Fibroblast of villous mesenchyme (primary cell): ENCODE measurements around the gene COG7. TPM values are rescaled to one million over a fixed set of nuclear protein-coding genes. Genes with fewer than 3 reads are reported as not detected.

ENCODE experiments used
- DNase-seq: peaks from one replicate; pipeline ENCODE4 v3.0.0-alpha.2; 2010; ENCODE audit warnings: low read depth
- H3K4me3 ChIP-seq: 2 replicates; pipeline ENCODE4 v1.5.1; 2011; ENCODE audit warnings: low read depth, mild to moderate bottlenecking, low read length
- total RNA-seq: library from RNA; depleted of rRNA; stranded (reverse); fragments of >200 nt; gene quantifications from 2 replicates; pipeline ENCODE4 v1.2.3, GENCODE V29; 2012
- TF ChIP-seq, protein P1 (sequence below): IDR thresholded peaks from 2 replicates; pipeline ENCODE4 v1.5.1; 2012; ENCODE audit warnings: low read depth, mild to moderate bottlenecking, low read length; ENCODE audit not compliant: insufficient read depth

COG7 gene
- 23.5 and 29.4 TPM in 2 replicates for total RNA-seq

DNA sequence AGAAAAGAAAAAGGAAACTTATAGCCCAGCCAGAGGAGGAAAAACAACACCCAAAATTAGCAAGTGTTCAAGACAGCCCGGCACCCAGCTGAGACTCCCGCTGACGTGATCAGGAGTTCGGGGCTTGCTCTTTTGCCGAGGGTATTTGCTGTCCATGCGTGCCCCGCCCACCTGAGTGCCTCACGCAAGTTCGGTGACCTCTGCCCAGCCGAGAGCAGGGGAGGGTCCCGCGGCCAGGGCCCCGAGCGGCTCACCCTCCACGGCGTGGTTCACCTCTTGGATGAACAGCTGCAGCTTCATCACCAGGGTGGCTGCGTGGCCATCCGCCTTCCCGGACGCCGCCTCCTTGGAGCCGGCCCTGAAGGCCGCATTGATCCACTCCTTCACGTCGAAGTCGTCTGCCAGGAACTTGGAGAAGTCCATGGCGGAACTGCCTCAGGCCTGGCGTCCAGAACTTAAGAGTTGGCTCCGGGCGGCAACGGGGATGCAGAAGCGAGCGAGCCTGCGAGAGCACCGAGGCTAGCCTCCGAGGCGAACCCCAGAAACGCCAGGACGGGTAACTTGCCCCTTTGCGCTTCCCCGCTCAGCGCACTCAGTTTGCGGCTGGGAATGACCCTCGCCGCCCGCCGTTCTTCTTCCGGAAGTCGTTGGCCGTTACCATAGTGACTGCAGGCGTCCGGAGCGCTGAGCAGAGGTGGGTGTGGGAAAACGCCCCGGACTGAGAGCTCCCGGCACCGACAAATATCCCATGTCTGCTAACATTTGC is at the start of gene COG7:
TSS of gene COG7 (minus strand) at position 618 of the 766 bp plus-strand sequence. CDS start at position 423, 195 bp downstream.
- H3K4me3 ChIP-seq = peak within 1 kb of the TSS; percentile 69
- TF ChIP-seq, protein P1, sequence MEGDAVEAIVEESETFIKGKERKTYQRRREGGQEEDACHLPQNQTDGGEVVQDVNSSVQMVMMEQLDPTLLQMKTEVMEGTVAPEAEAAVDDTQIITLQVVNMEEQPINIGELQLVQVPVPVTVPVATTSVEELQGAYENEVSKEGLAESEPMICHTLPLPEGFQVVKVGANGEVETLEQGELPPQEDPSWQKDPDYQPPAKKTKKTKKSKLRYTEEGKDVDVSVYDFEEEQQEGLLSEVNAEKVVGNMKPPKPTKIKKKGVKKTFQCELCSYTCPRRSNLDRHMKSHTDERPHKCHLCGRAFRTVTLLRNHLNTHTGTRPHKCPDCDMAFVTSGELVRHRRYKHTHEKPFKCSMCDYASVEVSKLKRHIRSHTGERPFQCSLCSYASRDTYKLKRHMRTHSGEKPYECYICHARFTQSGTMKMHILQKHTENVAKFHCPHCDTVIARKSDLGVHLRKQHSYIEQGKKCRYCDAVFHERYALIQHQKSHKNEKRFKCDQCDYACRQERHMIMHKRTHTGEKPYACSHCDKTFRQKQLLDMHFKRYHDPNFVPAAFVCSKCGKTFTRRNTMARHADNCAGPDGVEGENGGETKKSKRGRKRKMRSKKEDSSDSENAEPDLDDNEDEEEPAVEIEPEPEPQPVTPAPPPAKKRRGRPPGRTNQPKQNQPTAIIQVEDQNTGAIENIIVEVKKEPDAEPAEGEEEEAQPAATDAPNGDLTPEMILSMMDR = no peak
- peak; percentile 92 for DNase-seq

DNA sequence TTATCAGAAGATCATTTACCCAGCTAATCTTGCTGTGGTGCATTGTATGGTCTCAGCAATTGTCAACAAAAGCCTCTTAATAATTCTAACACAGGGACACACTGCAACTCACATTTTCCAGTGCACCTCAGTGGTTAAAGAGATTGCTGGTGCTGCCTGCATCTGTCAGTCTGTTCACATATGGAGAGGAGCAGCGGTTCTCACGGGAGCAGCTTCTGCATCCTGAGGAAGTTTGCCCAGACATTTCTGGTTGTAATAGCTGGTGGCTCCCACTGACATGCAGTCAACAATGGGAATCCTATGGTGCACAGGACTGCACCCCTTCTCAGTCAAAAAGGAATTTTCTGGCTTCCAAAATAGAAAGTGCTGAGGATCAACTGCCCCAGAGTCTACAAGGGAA is 49.5 kb upstream of the COG7 start:
- TF ChIP-seq, protein P1 = no peak
- no peak for DNase-seq

DNA sequence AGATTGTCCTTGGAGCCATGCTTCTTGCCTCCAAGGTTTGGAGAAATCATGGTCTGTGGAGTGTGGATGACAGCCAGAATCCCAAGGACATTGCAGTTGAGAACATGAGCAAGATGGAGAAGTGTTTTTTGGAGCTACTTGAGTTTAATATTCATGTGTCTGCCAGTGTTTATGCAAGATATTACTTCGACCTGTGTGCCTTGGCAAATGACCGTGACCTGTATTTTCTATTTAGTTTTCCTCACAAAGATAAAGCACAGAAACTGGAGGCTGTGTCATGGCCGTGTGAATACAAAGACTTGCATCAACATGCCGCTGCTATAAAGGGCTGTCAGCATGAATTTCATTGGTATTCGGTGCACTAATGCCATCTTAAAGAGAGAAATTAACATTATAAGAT is 48.3 kb upstream of the COG7 start:
- TF ChIP-seq, protein P1 = no peak
- no peak overlapping the region for H3K4me3 ChIP-seq
- no peak for DNase-seq

More for the DNA sequence above, 49.5 kb upstream of the COG7 start:
- H3K4me3 ChIP-seq = no peak overlapping the region

DNA sequence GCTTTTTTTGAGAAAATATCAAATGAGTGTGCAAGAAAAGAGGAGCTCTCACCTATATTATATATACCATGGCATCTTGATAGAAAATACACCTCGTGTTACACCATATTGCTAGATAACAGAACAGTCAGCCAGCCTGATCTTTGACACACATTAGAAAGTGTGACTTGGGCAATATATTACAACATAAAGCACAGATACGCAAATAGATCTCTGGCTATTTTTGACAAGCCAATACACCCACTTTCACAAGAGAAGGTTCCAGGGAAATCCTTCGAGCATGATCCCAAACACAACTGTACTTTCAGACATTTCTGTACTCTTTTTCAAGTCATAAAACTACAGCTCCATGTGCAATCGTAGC is 47.9 kb upstream of the COG7 start:
- TF ChIP-seq, protein P1 = no peak
- no peak for DNase-seq
- no peak overlapping the region for H3K4me3 ChIP-seq

DNA sequence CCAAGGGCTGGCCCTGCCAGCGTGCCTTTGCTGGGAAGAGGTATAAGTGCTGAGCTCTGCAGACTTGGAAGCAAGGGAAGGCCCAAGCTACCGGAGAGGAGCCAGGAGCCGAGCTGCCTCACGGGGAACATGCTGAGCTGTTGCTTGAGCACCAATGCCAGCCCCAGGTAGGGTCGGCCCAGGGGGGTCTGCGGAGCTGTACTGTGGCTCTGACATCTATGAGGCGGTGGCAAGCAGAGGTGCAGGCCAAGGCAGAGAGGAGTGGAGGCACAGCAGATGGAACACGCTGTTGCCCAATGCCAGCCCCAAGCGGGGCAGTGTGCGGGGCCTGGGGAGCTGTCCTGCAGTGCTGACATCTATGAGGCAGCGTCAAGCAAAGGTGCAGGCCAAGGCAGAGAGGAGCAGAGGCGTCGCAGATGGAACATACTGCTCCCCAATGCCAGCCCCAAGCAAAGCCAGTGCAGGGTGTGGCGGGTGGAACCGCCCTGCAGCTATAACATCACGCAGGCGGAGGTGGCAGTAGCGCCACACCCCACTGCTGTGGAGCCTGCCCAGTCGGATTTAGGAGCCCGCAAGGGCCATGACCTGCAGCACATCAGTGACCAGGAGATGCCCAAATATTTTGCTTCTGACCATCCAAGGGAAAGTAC is 47.3 kb upstream of the COG7 start:
- no peak for DNase-seq
- TF ChIP-seq, protein P1 = no peak
- no peak overlapping the region for H3K4me3 ChIP-seq

DNA sequence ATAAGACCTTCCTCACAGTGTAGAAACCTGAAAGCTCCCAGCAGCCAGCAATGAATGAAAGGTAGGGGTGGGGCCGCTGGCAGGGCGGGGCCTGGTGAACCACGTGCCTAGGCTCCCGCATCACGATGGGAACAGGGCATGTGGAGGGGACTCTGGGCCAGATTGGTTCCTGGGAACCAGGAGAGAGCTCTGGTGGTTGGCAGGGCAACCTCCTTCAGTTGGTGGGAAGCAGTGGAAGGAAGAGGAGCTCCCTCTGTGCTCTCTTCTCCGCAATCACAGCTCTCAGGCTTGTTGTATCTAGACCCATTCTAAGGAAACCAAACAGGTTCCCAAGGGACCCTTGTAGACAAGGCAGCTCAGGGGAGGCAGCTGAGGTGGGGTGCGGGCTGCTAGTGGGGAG is 46.8 kb upstream of the COG7 start:
- H3K4me3 ChIP-seq = no peak overlapping the region
- TF ChIP-seq, protein P1 = no peak
- no peak for DNase-seq
